Mucosa of rectum (tissue), 2 donors: ENCODE measurements around the gene ERG28.

Experiments used
- H3K27ac ChIP-seq, 2 donors: one replicate each; pipeline ENCODE4 v1.7.0; 2013; ENCODE audit warnings: inconsistent platforms in 2 of 2, low read depth in 2 of 2, low read length in 2 of 2
- H3K27me3 ChIP-seq, 2 donors: one replicate each; pipeline ENCODE4 v1.7.0; 2013; ENCODE audit warnings: low read length in 2 of 2; ENCODE audit not compliant: control insufficient read depth in 2 of 2, insufficient read depth in 2 of 2
- H3K36me3 ChIP-seq, 2 donors: one replicate each; pipeline ENCODE4 v1.7.0; 2013; ENCODE audit warnings: low read length in 2 of 2; ENCODE audit not compliant: control insufficient read depth in 2 of 2, insufficient read depth in 2 of 2
- H3K4me1 ChIP-seq, 2 donors: one replicate each; pipeline ENCODE4 v1.7.0; 2013; ENCODE audit warnings: low read length in 2 of 2, mild to moderate bottlenecking in 1 of 2; ENCODE audit not compliant: control insufficient read depth in 2 of 2, insufficient read depth in 2 of 2
- H3K4me3 ChIP-seq, 2 donors: one replicate each; pipeline ENCODE4 v1.7.0; 2013; ENCODE audit warnings: low read length in 2 of 2
- H3K9ac ChIP-seq, 2 donors: one replicate each; pipeline ENCODE4 v1.7.0; 2013; ENCODE audit warnings: low read length in 2 of 2, low read depth in 1 of 2, mild to moderate bottlenecking in 1 of 2
- H3K9me3 ChIP-seq, 2 donors: one replicate each; pipeline ENCODE4 v1.7.0; 2013; ENCODE audit warnings: low read length in 2 of 2; ENCODE audit not compliant: control insufficient read depth in 2 of 2
- donor health status: healthy.
- donor health status: Normal muscosa, but diverticular disease.

ERG28 gene

GRCh38 chr14:75628816-75629215 lies 31.9 kb downstream of the ERG28 start:
- Histone ChIP-seq H3K9me3 (no peaks in the 10 kb centered on the region), H3K36me3 (no peaks in the 10 kb centered on the region), H3K9ac (no peak overlapping the region), H3K4me1 (no peaks in the 10 kb centered on the region), H3K27ac (no peak overlapping the region), H3K4me3 (no peak overlapping the region), H3K27me3 (no peaks in the 10 kb centered on the region)

- Histone ChIP-seq H3K4me1 (peaks cover 0 to 4% of the 10 kb centered on the region in 2 donors), H3K9ac (no peak overlapping the region), H3K36me3 (no peaks in the 10 kb centered on the region), H3K27ac (peak overlapping the region in 1 of 2 donors; percentile 4), H3K4me3 (no peak overlapping the region), H3K9me3 (no peaks in the 10 kb centered on the region), H3K27me3 (no peaks in the 10 kb centered on the region)
These were observed 33.3 kb downstream of the ERG28 start for GRCh38 chr14:75627406-75627805.

- Histone ChIP-seq H3K4me1 (peaks cover 0 to 4% of the 10 kb centered on the region in 2 donors), H3K9me3 (no peaks in the 10 kb centered on the region), H3K4me3 (no peak overlapping the region), H3K9ac (no peak overlapping the region), H3K27me3 (no peaks in the 10 kb centered on the region), H3K36me3 (no peaks in the 10 kb centered on the region), H3K27ac (no peak overlapping the region)
These were observed 33.8 kb downstream of the ERG28 start for GRCh38 chr14:75626863-75627262.

- Histone ChIP-seq H3K4me3 (no peak overlapping the region), H3K9ac (no peak overlapping the region), H3K27me3 (no peaks in the 10 kb centered on the region), H3K4me1 (peaks cover 0 to 7% of the 10 kb centered on the region in 2 donors), H3K9me3 (no peaks in the 10 kb centered on the region), H3K36me3 (no peaks in the 10 kb centered on the region), H3K27ac (no peak overlapping the region)
These were observed 34.3 kb downstream of the ERG28 start for GRCh38 chr14:75626396-75626795.

GRCh38 chr14:75625034-75625433 lies 35.6 kb downstream of the ERG28 start:
- no peak overlapping the region for H3K27ac ChIP-seq
- H3K4me1 ChIP-seq, result peaks cover 0 to 12% of the 10 kb centered on the region in 2 donors

GRCh38 chr14:75619548-75619947 lies 41.1 kb downstream of the ERG28 start:
- Histone ChIP-seq H3K27ac (no peak overlapping the region), H3K9me3 (no peaks in the 10 kb centered on the region), H3K9ac (no peak overlapping the region), H3K4me1 (peaks cover 0 to 14% of the 10 kb centered on the region in 2 donors), H3K4me3 (no peak overlapping the region), H3K36me3 (no peaks in the 10 kb centered on the region), H3K27me3 (no peaks in the 10 kb centered on the region)

More at GRCh38 chr14:75625034-75625433, 35.6 kb downstream of the ERG28 start:
- H3K9ac ChIP-seq, result no peak overlapping the region
- no peaks in the 10 kb centered on the region for H3K27me3 ChIP-seq
- no peak overlapping the region for H3K4me3 ChIP-seq
- H3K36me3 ChIP-seq, result no peaks in the 10 kb centered on the region
- no peaks in the 10 kb centered on the region for H3K9me3 ChIP-seq

GRCh38 chr14:75615200-75615599 lies 45.5 kb downstream of the ERG28 start:
- Histone ChIP-seq H3K27me3 (no peaks in the 10 kb centered on the region), H3K4me3 (no peak overlapping the region), H3K27ac (peak overlapping the region; percentile 20 to 40)

GRCh38 chr14:75614179-75614578 lies 46.5 kb downstream of the ERG28 start:
- Histone ChIP-seq H3K4me3 (no peak overlapping the region), H3K36me3 (no peaks in the 10 kb centered on the region), H3K9me3 (no peaks in the 10 kb centered on the region), H3K27me3 (no peaks in the 10 kb centered on the region), H3K27ac (no peak overlapping the region), H3K4me1 (no peaks in the 10 kb centered on the region), H3K9ac (no peak overlapping the region)

More at GRCh38 chr14:75615200-75615599, 45.5 kb downstream of the ERG28 start:
- Histone ChIP-seq H3K9me3 (no peaks in the 10 kb centered on the region), H3K36me3 (no peaks in the 10 kb centered on the region), H3K9ac (no peak overlapping the region), H3K4me1 (peaks cover 0 to 4% of the 10 kb centered on the region in 2 donors)

- no peaks in the 10 kb centered on the region for H3K27me3 ChIP-seq
- no peak overlapping the region for H3K9ac ChIP-seq
These were observed 48.5 kb downstream of the ERG28 start for GRCh38 chr14:75612157-75612556.

GRCh38 chr14:75610834-75611233 lies 49.8 kb downstream of the ERG28 start:
- Histone ChIP-seq H3K36me3 (no peaks in the 10 kb centered on the region), H3K4me1 (no peaks in the 10 kb centered on the region), H3K9me3 (no peaks in the 10 kb centered on the region), H3K27ac (peak overlapping the region in 1 of 2 donors; percentile 31), H3K9ac (no peak overlapping the region), H3K27me3 (no peaks in the 10 kb centered on the region), H3K4me3 (no peak overlapping the region)

More at GRCh38 chr14:75612157-75612556, 48.5 kb downstream of the ERG28 start:
- Histone ChIP-seq H3K4me3 (no peak overlapping the region), H3K9me3 (no peaks in the 10 kb centered on the region), H3K27ac (no peak overlapping the region), H3K4me1 (no peaks in the 10 kb centered on the region), H3K36me3 (no peaks in the 10 kb centered on the region)
